Neural progenitor cell (in vitro differentiated cells): Measurements from ENCODE around the gene ZMIZ2. TPM values are rescaled to one million over a fixed set of nuclear protein-coding genes. Genes with fewer than 3 reads are reported as not detected.
"Not testable (repeated sequence)": the region's sequence is repeated elsewhere in the genome, so short reads cannot be mapped to it uniquely, and the experiment has no call there.

Source experiments
- DNase-seq: peaks from one replicate; pipeline ENCODE4 v3.0.0-alpha.2; 2016; ENCODE audit warnings: low spot score
- H2AFZ ChIP-seq: fragments of 200-600 bp; sonication (generic); replicated peaks from 2 replicates; pipeline ENCODE4 v1.6.1; 2016; ENCODE audit warnings: antibody characterized with exemption
- H3F3A ChIP-seq: fragments of 200-600 bp; sonication (generic); 2 replicates; pipeline ENCODE4 v1.6.1; 2016; ENCODE audit warnings: antibody characterized with exemption, low read depth
- H3K27ac ChIP-seq: fragments of 200-600 bp; sonication (generic); 2 replicates; pipeline ENCODE4 v1.5.1; 2016; ENCODE audit warnings: mild to moderate bottlenecking
- H3K27me3 ChIP-seq: fragments of 200-600 bp; sonication (generic); 2 replicates; pipeline ENCODE4 v1.6.1; 2016; ENCODE audit warnings: mild to moderate bottlenecking, moderate library complexity
- H3K36me3 ChIP-seq: fragments of 200-600 bp; sonication (generic); 2 replicates; pipeline ENCODE4 v1.5.1; 2016
- H3K4me1 ChIP-seq: fragments of 200-600 bp; sonication (generic); 2 replicates; pipeline ENCODE4 v1.6.1; 2016; ENCODE audit warnings: mixed run types
- H3K4me2 ChIP-seq: fragments of 200-600 bp; sonication (generic); 2 replicates; pipeline ENCODE4 v1.6.1; 2016
- H3K4me3 ChIP-seq: fragments of 200-600 bp; sonication (generic); 2 replicates; pipeline ENCODE4 v1.5.1; 2016
- H3K79me2 ChIP-seq: fragments of 200-600 bp; sonication (generic); 2 replicates; pipeline ENCODE4 v1.6.1; 2016; ENCODE audit warnings: low read depth
- H3K9ac ChIP-seq: fragments of 200-600 bp; sonication (generic); 2 replicates; pipeline ENCODE4 v1.6.1; 2016
- H3K9me3 ChIP-seq: fragments of 200-600 bp; sonication (generic); 2 replicates; pipeline ENCODE4 v1.5.1; 2016; ENCODE audit warnings: low read depth
- H4K20me1 ChIP-seq: fragments of 200-600 bp; sonication (generic); 2 replicates; pipeline ENCODE4 v1.6.1; 2016; ENCODE audit warnings: low read depth
- H3K27ac Mint-ChIP-seq: 3 replicates; pipeline ENCODE4 v1.8.0; 2021; ENCODE audit warnings: mixed read lengths
- H3K27me3 Mint-ChIP-seq: 2 replicates; pipeline ENCODE4 v1.8.0; 2022; ENCODE audit warnings: low read depth, mild to moderate bottlenecking, inconsistent platforms, moderate library complexity, mixed read lengths; ENCODE audit not compliant: insufficient read depth
- H3K36me3 Mint-ChIP-seq: 3 replicates; pipeline ENCODE4 v1.8.0; 2021; ENCODE audit warnings: mixed read lengths
- H3K4me1 Mint-ChIP-seq: 3 replicates; pipeline ENCODE4 v1.8.0; 2021; ENCODE audit warnings: mixed read lengths
- H3K4me3 Mint-ChIP-seq: 3 replicates; pipeline ENCODE4 v1.8.0; 2021; ENCODE audit warnings: mild to moderate bottlenecking, moderate library complexity, mixed read lengths
- H3K9me3 Mint-ChIP-seq: 3 replicates; pipeline ENCODE4 v1.8.0; 2020; ENCODE audit warnings: mixed read lengths
- EZH2 ChIP-seq: fragments of 200-600 bp; sonication (generic); IDR thresholded peaks from 2 replicates; pipeline ENCODE4 v1.6.1; 2017; ENCODE audit warnings: antibody characterized with exemption, mild to moderate bottlenecking, moderate library complexity
- EZH2phosphoT487 ChIP-seq: fragments of 200-600 bp; sonication (generic); IDR thresholded peaks from 2 replicates; pipeline ENCODE4 v1.6.1; 2017; ENCODE audit warnings: antibody characterized with exemption
- total RNA-seq: library from RNA; depleted of rRNA; stranded (reverse); fragments of >200 nt; gene quantifications from 2 replicates; pipeline ENCODE4 v1.2.3, GENCODE V29; 2015; ENCODE audit warnings: low replicate concordance
- TF ChIP-seq, protein P1 (sequence below): fragments of 200-600 bp; sonication (generic); IDR thresholded peaks from 2 replicates; pipeline ENCODE4 v1.5.1; 2017; ENCODE audit warnings: antibody characterized with exemption, mild to moderate bottlenecking

The ZMIZ2 gene
- total RNA-seq, 1 donor from 2014 or later: 7.6 TPM

DNA sequence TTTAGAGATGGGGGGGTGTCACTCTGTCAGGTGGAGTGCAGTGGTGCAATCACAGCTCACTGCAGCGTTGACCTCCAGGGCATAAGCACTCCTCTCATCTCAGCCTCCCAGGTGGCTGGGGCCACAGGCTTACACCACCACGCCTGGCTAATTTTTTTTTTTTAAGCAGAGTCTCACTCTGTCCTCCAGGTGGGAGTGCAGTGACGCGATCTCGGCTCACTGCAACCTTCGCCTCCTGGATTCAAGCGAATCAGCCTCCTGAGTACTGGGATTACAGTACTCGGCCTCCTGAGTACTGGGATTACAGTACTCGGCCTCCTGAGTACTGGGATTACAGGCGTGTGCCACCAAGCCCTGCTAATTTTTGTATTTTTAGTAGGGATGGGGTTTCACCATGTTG is 24.2 kb downstream of the ZMIZ2 start:
- Histone ChIP-seq H3K36me3 (no peaks in the 10 kb centered on the region), H3K9ac (no peak overlapping the region), H3K4me3 (no peak overlapping the region), H3K4me2 (no peak overlapping the region), H3K27me3 (no peaks in the 10 kb centered on the region), H3K79me2 (no peaks in the 10 kb centered on the region), H3F3A (peaks cover 15% of the 10 kb centered on the region), H3K4me1 (peaks cover 19% of the 10 kb centered on the region), H3K27ac (no peak overlapping the region), H4K20me1 (peaks cover 3% of the 10 kb centered on the region), H3K9me3 (no peaks in the 10 kb centered on the region), H2AFZ (no peak overlapping the region)
- peaks cover 7% of the 10 kb centered on the region for H3K27me3 Mint-ChIP-seq
- H3K4me1 Mint-ChIP-seq: peaks cover 17% of the 10 kb centered on the region
- TF ChIP-seq EZH2phosphoT487 (no peak), EZH2 (no peak)
- TF ChIP-seq, protein P1, sequence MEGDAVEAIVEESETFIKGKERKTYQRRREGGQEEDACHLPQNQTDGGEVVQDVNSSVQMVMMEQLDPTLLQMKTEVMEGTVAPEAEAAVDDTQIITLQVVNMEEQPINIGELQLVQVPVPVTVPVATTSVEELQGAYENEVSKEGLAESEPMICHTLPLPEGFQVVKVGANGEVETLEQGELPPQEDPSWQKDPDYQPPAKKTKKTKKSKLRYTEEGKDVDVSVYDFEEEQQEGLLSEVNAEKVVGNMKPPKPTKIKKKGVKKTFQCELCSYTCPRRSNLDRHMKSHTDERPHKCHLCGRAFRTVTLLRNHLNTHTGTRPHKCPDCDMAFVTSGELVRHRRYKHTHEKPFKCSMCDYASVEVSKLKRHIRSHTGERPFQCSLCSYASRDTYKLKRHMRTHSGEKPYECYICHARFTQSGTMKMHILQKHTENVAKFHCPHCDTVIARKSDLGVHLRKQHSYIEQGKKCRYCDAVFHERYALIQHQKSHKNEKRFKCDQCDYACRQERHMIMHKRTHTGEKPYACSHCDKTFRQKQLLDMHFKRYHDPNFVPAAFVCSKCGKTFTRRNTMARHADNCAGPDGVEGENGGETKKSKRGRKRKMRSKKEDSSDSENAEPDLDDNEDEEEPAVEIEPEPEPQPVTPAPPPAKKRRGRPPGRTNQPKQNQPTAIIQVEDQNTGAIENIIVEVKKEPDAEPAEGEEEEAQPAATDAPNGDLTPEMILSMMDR: no peak
- H3K9me3 Mint-ChIP-seq: no peaks in the 10 kb centered on the region
- no peak overlapping the region for H3K27ac Mint-ChIP-seq
- DNase-seq: no peak
- peaks cover 3% of the 10 kb centered on the region for H3K36me3 Mint-ChIP-seq
- no peak overlapping the region for H3K4me3 Mint-ChIP-seq

DNA sequence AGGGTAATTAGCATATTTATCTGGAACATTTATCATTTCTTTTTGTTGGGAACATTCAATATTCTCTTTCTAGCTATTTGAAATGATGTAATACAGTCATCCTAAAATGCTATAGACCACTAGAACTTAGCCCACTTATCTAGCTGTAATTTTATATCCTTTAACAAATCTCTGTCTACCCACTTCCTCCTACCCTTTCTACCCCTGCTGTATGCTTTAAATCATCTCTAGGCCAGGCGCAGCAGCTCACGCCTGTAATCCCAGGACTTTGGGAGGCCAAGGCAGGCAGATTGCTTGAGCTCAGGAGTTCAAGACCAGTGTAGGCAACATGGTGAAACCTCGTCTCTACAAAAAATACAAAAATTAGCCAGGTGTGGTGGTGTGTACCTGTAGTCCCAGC is 25.8 kb downstream of the ZMIZ2 start:
- H3K27me3 Mint-ChIP-seq, H3K27ac Mint-ChIP-seq, H3K4me3 ChIP-seq, H3K9ac ChIP-seq, DNase-seq, H2AFZ ChIP-seq, H3K4me1 Mint-ChIP-seq, H3K4me2 ChIP-seq, H3K27me3 ChIP-seq, H3K36me3 ChIP-seq, H3F3A ChIP-seq, H3K9me3 ChIP-seq, H3K9me3 Mint-ChIP-seq, H3K4me3 Mint-ChIP-seq, H3K79me2 ChIP-seq, H3K36me3 Mint-ChIP-seq, H4K20me1 ChIP-seq, H3K27ac ChIP-seq, H3K4me1 ChIP-seq: not testable (repeated sequence)

DNA sequence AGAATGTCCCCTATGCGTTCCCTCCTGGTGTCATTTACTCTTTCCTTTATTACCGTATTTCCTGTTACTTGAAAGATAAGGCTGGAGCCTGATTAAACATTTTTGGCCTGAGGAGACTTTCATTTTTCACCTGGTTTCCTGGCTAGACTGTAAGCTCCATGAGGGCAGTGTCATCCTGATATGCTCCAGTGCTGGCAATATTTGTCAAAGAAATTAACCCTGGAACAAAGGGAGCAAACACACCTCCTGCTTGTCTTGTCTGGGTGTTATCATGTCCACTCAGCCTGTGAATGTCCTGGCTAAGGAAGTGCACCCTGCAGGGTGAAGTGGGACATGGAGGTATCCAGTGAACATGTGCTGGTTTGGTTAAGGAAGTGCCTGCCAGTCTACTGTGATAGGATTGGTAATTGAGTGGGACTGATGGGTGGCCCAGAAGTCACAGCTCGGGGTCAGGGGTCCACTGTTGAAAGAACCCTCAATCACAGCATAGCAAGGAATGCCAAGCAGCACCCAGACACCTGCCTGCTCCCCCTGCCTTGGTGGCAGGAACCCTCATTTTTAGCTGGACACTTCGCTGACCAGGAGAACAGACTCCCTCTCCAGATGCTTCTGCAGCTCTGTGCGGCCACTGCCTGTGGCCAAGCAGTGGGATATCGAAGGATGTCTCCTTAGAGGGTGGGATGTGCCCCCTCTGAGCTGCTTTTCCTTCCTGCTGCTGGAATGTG is 26.9 kb downstream of the ZMIZ2 start:
- H3K27ac Mint-ChIP-seq: no peak overlapping the region
- Histone ChIP-seq H3F3A (no peaks in the 10 kb centered on the region), H3K4me3 (no peak overlapping the region), H3K9ac (no peak overlapping the region), H3K36me3 (no peaks in the 10 kb centered on the region), H4K20me1 (no peaks in the 10 kb centered on the region), H3K79me2 (no peaks in the 10 kb centered on the region), H3K4me1 (no peaks in the 10 kb centered on the region), H3K27me3 (no peaks in the 10 kb centered on the region), H3K9me3 (no peaks in the 10 kb centered on the region), H3K4me2 (no peak overlapping the region), H3K27ac (no peak overlapping the region), H2AFZ (peak overlapping the region; percentile 6)
- peaks cover 7% of the 10 kb centered on the region for H3K27me3 Mint-ChIP-seq
- peaks cover 2% of the 10 kb centered on the region for H3K36me3 Mint-ChIP-seq
- TF ChIP-seq EZH2phosphoT487 (no peak), EZH2 (no peak)
- H3K4me3 Mint-ChIP-seq: no peak overlapping the region
- H3K9me3 Mint-ChIP-seq: no peaks in the 10 kb centered on the region
- peaks cover 7% of the 10 kb centered on the region for H3K4me1 Mint-ChIP-seq
- DNase-seq: no peak

DNA sequence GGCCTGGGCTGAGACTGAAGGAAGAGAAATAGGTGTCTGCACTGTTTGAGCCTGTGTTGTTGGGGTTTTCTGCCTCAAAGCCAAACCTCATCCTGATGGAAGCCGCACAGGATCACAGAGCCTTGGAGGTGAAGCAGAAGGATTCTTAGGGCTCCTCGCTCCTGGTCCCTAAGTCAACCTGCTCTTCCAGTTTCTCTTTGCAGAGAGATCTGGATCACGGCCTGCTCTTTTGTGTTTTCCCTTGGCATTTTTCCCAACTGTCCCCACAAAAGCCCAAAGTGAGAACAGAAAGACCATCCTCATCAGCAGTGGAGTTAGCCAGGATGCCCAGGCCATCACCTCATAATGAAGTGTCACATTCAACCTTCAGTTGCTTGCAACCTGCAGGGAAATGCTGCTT is 27.6 kb downstream of the ZMIZ2 start:
- no peak overlapping the region for H3K4me3 Mint-ChIP-seq
- H3K27ac ChIP-seq: no peak overlapping the region
- no peaks in the 10 kb centered on the region for H3K27me3 ChIP-seq
- H3K36me3 ChIP-seq: no peaks in the 10 kb centered on the region
- no peaks in the 10 kb centered on the region for H3F3A ChIP-seq
- H3K79me2 ChIP-seq: no peaks in the 10 kb centered on the region
- H4K20me1 ChIP-seq: no peaks in the 10 kb centered on the region
- H3K27ac Mint-ChIP-seq: no peak overlapping the region
- no peaks in the 10 kb centered on the region for H3K9me3 Mint-ChIP-seq
- H3K36me3 Mint-ChIP-seq: peaks cover 2% of the 10 kb centered on the region
- H3K9ac ChIP-seq: no peak overlapping the region
- H3K4me1 ChIP-seq: no peaks in the 10 kb centered on the region
- H3K9me3 ChIP-seq: no peaks in the 10 kb centered on the region
- peaks cover 6% of the 10 kb centered on the region for H3K4me1 Mint-ChIP-seq
- TF ChIP-seq, protein P1: no peak
- TF ChIP-seq EZH2phosphoT487 (no peak), EZH2 (no peak)
- H2AFZ ChIP-seq: peak overlapping the region; percentile 6
- H3K4me2 ChIP-seq: no peak overlapping the region
- no peak overlapping the region for H3K4me3 ChIP-seq
- peaks cover 5% of the 10 kb centered on the region for H3K27me3 Mint-ChIP-seq
- no peak for DNase-seq
